Middle frontal gyrus (tissue), 1 donor: ENCODE measurements around the gene JMJD1C.
"Not testable (repeated sequence)": the region's sequence is repeated elsewhere in the genome, so short reads cannot be mapped to it uniquely, and the experiment has no call there.

Experiments used
- DNase-seq: peaks from one replicate; pipeline ENCODE4 v3.0.0-alpha.2; 2015; ENCODE audit warnings: low spot score; ENCODE audit errors: extremely low spot score

The JMJD1C gene, protein sequence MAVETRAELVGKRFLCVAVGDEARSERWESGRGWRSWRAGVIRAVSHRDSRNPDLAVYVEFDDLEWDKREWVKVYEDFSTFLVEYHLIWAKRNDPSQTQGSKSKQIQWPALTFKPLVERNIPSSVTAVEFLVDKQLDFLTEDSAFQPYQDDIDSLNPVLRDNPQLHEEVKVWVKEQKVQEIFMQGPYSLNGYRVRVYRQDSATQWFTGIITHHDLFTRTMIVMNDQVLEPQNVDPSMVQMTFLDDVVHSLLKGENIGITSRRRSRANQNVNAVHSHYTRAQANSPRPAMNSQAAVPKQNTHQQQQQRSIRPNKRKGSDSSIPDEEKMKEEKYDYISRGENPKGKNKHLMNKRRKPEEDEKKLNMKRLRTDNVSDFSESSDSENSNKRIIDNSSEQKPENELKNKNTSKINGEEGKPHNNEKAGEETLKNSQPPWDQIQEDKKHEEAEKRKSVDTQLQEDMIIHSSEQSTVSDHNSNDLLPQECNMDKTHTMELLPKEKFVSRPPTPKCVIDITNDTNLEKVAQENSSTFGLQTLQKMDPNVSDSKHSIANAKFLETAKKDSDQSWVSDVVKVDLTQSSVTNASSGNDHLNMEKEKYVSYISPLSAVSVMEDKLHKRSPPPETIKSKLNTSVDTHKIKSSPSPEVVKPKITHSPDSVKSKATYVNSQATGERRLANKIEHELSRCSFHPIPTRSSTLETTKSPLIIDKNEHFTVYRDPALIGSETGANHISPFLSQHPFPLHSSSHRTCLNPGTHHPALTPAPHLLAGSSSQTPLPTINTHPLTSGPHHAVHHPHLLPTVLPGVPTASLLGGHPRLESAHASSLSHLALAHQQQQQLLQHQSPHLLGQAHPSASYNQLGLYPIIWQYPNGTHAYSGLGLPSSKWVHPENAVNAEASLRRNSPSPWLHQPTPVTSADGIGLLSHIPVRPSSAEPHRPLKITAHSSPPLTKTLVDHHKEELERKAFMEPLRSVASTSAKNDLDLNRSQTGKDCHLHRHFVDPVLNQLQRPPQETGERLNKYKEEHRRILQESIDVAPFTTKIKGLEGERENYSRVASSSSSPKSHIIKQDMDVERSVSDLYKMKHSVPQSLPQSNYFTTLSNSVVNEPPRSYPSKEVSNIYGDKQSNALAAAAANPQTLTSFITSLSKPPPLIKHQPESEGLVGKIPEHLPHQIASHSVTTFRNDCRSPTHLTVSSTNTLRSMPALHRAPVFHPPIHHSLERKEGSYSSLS (N-terminal part only)

DNA sequence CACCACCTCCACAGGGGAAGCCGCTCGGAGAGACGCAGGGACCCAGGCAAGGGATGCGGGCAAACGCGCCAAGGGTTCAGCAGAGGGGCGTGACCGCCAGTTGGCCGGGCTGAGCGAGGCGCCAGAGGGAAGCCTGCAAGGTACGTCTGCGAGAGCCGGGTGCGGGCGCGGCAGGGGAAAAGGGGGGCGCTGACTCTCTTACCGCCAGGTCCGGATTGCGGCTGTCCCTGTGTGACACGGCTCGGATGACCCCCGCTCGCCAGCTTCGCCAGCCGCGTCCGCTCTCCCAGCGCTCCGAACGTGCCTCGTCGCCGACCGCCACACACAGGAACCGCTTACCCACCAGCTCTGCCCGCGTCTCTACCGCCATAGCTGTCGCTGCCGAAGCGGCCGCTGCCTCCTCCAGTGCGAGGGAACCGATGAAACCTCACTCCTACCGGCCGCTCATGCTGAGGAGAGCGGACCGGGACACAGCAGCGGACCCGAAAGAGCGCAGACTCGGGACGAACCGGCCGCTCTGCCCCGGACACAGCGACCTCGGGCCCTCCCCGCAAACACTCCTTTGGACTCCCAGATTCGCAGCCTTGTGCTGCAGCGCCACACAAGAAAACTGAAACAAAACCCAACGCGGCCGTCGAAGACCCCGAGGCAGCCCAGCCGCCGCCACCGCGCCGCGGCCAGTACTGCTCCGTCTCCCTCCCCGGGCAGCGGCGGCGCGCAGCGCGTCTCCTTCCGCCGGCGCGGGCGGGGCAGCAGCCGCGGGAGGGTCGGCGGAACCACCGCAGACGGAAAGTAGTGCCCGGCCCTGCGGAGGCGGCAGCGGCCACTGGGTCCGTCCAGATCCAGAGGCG lies at the start of gene JMJD1C:
TSS of gene JMJD1C (minus strand) at position 685 of the 851 bp plus-strand sequence. CDS start at position 370, 315 bp downstream.
- DNase-seq: no peak

DNA sequence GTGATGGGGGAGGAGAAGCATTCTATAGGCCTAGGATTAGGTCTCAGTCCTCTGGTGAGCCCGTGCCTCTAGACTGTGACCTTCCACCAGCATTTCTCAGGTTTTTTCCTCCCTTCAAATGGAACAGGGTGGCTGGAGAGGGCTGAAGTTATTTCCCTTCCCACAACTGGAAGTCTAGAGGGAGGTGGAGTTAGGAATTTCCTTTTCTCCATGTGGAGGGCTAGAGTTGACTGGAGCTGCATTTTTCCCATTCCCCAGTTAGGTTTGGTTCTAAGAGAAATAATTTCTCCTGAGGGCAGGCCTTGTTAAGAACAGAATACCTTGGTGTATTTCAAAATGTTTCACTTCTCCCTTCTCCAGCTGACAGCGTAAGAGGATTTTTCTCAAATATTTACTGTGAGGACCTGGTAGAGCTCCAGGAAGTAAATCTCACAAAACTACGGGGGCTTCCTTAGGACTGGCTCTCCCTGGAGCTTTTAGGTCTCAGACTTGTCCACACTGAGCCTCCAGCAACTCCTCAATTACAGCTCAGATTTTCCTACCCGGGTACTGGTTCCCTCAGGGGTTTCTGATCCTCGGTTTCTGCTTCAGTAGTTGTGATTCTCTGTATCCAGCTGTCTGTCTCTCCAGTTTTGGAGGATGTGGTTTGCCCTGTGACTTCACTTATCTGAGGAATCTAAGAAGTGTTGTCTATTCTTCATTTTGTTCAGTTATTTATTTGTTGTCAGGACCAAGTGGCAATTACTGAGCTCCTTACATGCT lies 49.4 kb upstream of the JMJD1C start:
- DNase-seq: no peak

DNA sequence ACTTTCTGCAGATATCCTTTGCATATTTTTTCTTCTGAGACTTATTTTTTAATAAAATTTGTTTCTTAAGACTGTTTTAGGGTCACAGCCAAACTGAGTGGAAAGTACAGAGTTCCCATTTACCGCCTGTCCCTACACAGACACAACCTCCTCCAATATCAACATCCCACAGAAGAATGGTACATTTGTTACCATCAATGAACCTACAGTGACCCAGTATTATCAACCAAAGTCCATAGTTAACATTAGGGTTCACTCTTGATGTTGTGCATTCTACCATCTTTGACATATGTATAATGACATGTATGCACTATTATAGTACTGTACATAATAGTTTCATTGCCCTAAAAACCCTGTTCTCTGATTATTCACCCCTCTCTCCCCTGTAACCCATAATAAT lies 40.8 kb upstream of the JMJD1C start:
- DNase-seq: no peak

DNA sequence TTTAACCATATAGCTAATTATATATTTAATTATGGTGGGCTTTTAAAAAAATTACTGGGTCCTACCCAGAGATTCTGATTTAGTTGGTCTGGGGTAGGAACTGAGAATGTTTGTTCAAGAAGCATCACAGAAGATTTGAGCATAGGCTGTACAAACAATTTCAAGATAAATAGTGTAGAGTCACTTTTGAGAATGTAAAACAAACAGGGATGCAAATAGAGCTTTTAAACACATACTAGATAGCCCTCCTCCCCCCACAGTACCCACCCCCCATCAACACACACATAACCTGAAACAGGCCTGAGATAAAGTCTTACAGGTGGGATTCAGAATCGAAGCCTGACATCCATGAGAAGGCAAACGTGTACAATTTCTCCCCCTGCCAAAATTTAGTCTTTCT lies 39.8 kb upstream of the JMJD1C start:
- DNase-seq: no peak

DNA sequence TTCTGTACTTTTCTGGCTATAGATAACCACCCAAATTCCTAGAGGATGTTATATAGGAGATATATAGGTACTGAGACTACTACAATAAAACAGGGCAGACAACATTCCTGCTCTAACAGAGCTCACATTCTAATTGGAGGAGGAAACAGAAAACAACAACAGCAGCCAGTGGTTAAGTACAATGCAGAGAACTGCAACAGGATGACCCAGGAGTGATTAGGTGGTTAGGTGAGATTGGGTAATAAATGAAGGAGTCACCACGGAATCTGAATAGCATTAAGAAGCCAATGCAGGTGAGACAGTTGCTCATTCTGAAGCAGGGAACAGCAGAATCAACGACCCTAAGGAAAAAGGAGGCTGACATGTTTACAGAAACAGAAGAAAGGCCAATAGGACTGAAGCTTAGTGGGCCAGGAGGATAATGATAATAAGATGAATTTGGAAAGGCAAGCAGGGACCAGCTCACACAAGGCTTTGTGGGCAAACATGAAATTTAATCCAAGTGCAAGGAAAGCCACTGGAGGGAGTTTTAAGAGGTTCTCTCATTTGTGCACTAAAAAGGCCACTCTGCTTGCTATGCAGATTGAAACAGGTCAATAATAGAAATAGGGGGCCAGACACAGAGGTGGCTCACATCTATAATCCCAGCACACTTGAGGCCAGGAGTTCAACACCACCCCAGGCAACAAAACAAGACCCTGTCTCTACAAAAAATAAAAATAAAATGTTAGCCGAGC lies 38.5 kb upstream of the JMJD1C start:
- DNase-seq: no peak

DNA sequence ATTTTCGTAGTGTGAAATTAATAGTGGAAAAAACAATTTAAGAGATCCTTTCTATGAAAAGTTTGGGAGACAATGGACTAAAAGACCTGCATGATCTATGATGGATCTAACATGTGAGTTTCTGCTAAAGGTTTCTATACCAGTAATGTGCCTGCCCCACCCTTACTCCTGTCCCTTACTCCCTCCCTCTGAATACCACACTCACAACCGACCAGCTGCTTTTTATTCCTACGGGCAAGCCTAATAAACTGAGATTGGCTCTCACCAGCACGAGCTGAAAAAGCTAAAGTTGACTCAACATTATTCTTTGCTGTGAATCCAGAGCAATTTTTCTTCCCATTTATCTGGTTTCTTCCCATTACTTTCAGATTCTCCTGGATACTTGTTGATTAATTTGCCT lies 37.6 kb upstream of the JMJD1C start:
- DNase-seq: no peak

DNA sequence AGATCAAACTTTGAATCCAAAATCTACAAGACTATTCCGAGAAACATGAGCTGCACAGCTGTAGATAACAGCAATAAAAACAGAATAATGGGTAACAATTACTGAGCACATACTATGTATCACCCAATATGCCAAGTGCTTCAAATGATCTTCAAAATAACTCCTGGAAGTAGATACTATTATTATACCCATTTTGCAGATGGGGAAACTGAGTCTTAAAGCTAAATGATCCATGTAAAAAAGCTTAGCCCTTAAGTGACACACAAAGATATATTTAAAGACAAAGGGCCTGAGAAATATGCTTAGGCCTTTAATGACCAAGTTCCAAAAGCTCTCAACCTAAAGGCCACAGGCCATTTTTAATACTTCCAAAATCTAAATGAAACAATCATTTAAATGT lies 37.1 kb upstream of the JMJD1C start:
- no peak for DNase-seq

DNA sequence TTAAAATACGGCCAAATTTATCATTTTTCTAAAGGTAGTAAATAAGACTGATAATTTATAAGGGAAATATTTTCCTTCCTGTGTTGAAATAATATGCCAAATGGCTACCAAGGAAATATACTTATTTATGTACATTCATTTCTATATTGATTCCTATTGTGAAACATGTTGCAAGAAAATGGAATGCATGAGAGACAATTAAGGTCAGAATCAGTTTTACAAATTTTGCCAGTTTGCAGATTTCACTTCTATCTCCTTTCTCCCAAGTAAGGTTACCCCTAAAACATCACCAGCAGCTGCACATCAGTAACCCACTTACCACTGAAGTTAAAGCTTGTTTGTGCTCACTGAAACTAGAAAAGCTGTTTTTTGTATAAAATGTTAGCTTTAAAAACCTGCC lies 36.2 kb upstream of the JMJD1C start:
- DNase-seq: no peak

DNA sequence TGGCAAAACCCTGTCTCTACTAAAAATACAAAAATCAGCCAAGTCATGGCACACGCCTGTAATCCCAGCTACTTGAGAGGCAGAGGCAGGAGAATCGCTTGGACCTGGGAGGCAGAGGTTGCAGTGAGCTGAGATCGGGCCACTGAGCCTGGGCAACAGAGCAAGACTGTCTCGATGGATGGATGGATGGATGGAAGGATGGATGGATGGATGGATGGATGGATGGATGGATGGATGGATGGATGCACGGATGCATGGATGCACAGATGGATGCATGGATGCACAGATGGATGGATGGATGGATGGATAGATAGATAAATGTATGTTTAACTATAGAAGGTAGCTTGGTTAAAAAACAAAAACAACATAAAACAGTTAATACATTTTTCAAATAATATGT lies 34.8 kb upstream of the JMJD1C start:
- DNase-seq: not testable (repeated sequence)

DNA sequence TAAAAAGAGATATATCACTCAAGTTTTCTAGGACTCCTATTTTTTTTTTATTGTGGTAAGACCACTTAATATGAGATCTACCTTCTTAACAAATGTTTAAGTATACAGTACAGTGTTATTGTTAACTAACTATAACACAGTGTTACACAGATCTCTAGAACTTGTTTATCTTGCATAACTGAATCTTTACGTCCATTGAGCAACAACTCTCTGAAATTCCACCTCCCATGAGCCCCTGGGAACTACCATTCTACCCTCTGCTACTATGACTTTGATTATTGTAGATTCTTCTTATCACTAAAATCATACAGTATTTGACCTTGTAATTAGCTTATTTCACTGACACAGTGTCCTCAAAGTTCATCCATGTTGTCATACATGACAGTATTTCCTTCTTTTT lies 32.9 kb upstream of the JMJD1C start:
- DNase-seq: no peak

DNA sequence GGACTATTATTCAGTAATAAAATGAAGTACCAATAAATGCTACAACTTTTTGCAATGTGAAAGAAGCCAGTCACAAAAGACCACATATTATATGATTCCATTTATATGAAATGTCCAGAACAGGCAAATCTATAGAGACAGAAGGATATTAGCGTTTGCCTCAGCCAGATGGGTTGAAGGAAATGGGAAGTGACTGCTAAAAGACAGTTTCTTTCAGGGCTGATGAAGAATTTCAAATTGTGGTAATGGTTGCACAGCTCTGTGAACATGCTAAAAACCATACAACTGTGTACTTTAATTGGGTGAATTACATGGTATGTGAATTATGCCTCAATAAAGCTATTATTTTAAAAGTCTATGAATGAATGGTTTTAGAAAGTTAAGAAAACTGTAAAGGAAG lies 31.5 kb upstream of the JMJD1C start:
- DNase-seq: no peak

DNA sequence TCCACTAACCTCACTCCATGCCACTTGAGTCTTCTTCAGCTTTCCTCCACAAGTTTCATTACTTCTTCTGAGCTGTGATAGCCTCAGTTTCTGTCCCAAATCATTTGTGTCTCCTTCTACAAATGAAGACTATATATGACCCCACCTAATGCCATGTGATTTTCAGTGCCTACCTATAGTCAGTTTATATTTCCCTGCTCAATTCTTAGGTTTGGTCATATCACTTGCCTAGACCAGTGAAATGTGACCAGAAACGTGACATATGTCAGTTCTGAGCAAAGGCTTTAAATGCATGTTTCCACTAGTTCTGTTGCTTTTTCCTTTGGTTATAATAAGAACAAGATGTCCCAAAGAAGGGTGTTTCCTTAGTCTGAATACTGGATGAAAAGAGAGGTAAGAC lies 30.8 kb upstream of the JMJD1C start:
- no peak for DNase-seq

DNA sequence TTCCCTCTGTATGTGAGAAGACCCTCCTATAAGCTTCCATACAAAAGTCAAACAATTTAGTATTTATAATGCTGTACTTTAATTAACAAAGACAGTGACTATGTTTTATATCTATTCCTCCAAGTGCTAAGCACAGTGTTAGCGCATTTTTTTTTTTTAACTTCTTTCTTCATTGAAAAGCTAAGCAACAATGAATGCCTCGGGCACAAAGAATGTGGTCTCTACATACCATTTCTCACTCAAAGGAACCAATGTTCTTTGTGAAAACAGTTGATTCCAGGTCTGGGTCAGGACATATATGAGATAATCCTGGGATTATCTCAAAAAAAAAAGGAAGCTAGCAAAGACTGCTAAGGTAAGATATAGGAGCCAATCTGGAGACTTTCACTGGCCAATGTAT lies 29.2 kb upstream of the JMJD1C start:
- DNase-seq: no peak

DNA sequence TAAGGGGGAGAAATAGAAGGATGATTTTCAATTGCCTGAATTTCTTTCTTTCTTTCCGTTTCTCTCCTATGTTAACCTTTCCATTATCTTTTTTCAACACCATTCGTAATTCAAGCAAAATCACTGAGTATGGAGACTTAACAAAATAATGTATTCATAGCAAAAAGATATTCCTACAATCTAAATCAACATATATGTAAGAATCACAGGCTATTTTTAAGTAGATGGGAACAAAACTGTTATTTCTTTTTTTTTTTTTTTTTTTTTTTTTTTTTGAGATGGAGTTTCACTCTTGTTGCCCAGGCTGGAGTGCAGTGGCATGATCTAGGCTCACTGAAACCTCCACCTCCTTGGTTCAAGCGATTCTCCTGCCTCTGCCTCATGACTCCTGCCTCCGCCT lies 27.2 kb upstream of the JMJD1C start:
- no peak for DNase-seq

DNA sequence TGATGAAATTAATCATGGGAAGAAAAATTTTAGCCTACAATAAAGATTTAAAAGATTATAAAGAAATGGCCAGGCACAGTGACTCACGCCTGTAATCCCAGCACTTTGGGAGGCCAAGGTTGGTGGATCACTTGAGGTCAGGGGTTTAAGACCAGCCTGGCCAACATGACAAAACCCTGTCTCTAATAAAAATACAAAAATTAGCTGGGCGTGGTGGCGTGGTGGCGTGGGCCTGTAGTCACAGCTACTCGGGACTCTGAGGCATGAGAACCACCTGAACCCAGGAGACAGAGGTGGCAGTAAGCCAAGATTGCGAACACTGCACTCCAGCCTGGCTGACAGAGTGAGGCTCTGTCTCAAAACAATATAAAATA lies 26.5 kb upstream of the JMJD1C start:
- not testable (repeated sequence) for DNase-seq

DNA sequence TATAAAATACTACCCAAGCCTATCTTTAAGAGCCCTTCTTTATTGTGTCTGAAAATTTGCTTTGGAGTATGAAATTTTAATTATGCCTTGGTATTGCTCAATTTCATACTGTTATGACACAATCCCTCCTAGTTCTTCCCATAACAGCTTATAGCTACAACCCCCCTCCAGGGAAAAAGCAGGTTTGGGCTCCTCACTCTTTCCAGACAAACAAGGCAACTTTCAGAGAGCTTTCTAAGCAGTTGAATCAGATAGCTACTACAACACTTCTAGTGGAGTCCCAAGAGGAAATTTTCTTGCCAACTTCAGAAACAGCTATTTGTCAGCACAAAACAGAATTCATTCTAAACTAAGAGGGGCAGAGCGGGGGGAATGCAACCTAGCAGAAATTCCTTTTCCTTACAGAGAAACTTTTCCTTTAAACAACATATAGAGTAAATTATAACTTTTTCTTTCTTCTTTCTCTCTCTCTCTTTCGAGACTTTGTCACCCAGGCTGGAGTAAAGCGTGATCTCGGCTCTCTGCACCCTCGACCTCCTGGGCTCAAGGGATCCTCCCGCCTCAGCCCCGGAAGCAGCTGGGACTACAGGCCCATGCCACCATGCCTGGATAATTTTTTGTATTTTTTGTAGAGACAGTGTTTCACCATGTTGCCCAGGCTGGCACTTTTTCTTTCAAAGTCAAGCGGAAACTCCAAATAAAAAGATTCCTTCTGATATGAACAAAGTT lies 26.0 kb upstream of the JMJD1C start:
- no peak for DNase-seq

DNA sequence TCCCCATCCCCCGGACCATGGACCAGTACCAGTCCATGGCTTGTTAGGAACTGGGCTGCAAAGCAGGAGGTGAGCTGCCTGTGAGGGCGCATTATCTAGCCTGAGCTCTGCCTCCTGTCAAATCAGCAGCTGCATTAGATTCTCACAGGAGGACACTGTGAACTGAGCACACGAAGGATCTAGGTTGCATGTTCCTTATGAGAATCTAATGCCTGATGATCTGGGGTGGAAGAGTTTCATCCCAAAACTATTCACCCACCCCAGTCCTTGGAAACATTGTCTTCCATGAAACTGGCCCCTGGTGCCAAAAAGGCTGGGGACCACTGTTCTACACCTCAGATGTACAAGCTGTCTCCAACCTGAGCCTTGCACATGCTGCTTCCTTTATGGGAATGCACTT lies 24.1 kb upstream of the JMJD1C start:
- no peak for DNase-seq

DNA sequence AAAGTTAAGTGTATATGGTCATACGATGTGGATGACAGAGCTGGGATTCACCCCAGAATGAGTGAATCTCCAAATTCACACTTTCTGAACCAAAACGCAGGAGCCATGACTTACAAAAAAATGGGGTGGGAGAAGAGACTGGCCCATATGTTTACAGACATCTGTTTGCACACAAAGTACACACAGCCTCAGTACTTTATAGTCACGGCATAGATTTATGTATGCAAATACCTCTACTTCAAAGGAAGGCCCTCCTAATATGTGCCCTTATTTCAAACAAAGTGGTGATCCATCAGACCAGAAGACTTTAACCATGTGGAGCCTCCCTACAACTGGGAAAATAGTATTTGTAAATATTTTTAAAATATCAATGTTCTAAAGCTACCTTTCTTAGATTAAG lies 22.2 kb upstream of the JMJD1C start:
- DNase-seq: no peak

DNA sequence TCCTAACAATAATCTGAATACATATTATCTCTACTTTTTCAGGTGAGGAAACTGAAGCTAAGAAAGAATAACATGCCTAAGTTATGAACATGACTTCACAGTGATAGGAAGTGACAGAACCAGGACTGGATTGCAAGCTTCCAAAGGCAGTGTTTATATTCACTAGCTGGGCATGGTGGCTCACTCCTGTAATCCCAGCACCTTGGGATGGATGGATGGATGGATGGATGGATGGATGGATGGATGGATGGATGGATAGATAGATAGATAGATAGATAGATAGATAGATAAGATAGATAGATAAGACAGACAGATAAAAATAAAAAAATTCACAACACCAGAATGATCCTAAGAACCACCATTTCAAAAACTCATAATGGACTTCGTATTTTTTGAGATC lies 18.2 kb upstream of the JMJD1C start:
- no peak for DNase-seq
